ACHN (cell line): ENCODE data around the gene RUNX3.

Experiments
- DNase-seq: peaks from one replicate; pipeline ENCODE4 v3.0.0-alpha.2; 2015
- in situ Hi-C: cut with HindIII; loops from 2 replicates; pipeline ENCODE4 v1.10.0; 2017; ENCODE audit warnings: low sequenced_read_pairs, low pct_ligation_motif_present, low pct_unique_long_range_greater_than_20kb

The RUNX3 gene

GRCh38 chr1:24875991-24876506, 54.0 kb downstream of the RUNX3 start:
- in situ Hi-C loops: no loop called here
- no peak for DNase-seq

GRCh38 chr1:24875257-24875656, 54.8 kb downstream of the RUNX3 start:
- no peak for DNase-seq
- in situ Hi-C loops: no loop called here

- in situ Hi-C loops: no loop called here
- no peak for DNase-seq
Measured at GRCh38 chr1:24874611-24875234, 55.4 kb downstream of the RUNX3 start.

GRCh38 chr1:24874056-24874455, 56.0 kb downstream of the RUNX3 start:
- in situ Hi-C loops: no loop called here
- DNase-seq: no peak

- no peak for DNase-seq
- in situ Hi-C loops: no loop called here
Measured at GRCh38 chr1:24873148-24873547, 56.9 kb downstream of the RUNX3 start.

- in situ Hi-C loops: no loop called here
- DNase-seq: no peak
Measured at GRCh38 chr1:24872061-24872850, 57.8 kb downstream of the RUNX3 start.

GRCh38 chr1:24871306-24871901, 58.7 kb downstream of the RUNX3 start:
- in situ Hi-C loops: no loop called here
- no peak for DNase-seq

GRCh38 chr1:24870551-24871195, 59.4 kb downstream of the RUNX3 start:
- DNase-seq: no peak
- in situ Hi-C loops: no loop called here

- in situ Hi-C loops: no loop called here
- no peak for DNase-seq
Measured at GRCh38 chr1:24868016-24868875, 61.8 kb downstream of the RUNX3 start.

GRCh38 chr1:24867084-24867870, 62.8 kb downstream of the RUNX3 start:
- in situ Hi-C loops: no loop called here

GRCh38 chr1:24866211-24867083, 63.6 kb downstream of the RUNX3 start:
- in situ Hi-C loops: no loop called here
- no peak for DNase-seq

More at GRCh38 chr1:24867084-24867870, 62.8 kb downstream of the RUNX3 start:
- DNase-seq: no peak

- in situ Hi-C loops: no loop called here
- DNase-seq: no peak
Measured at GRCh38 chr1:24865587-24865986, 64.5 kb downstream of the RUNX3 start.

GRCh38 chr1:24865168-24865567, 64.9 kb downstream of the RUNX3 start:
- no peak for DNase-seq
- in situ Hi-C loops: no loop called here

GRCh38 chr1:24864370-24864777, 65.7 kb downstream of the RUNX3 start:
- in situ Hi-C loops: no loop called here

GRCh38 chr1:24862775-24863483, 67.1 kb downstream of the RUNX3 start:
- DNase-seq: no peak
- in situ Hi-C loops: no loop called here

More at GRCh38 chr1:24864370-24864777, 65.7 kb downstream of the RUNX3 start:
- DNase-seq: no peak
